Fibroblast of villous mesenchyme (primary cell): Measurements from ENCODE around the gene CYP3A4. TPM values are rescaled to one million over a fixed set of nuclear protein-coding genes. Genes with fewer than 3 reads are reported as not detected.
A peak's percentile ranks its signal among the peaks of the same experiment; 100 is the strongest.

Experiments used
- DNase-seq: peaks from one replicate; pipeline ENCODE4 v3.0.0-alpha.2; 2010; ENCODE audit warnings: low read depth
- H3K4me3 ChIP-seq: 2 replicates; pipeline ENCODE4 v1.5.1; 2011; ENCODE audit warnings: low read depth, mild to moderate bottlenecking, low read length
- CTCF ChIP-seq: IDR thresholded peaks from 2 replicates; pipeline ENCODE4 v1.5.1; 2012; ENCODE audit warnings: low read depth, mild to moderate bottlenecking, low read length; ENCODE audit not compliant: insufficient read depth
- total RNA-seq: library from RNA; depleted of rRNA; stranded (reverse); fragments of >200 nt; gene quantifications from 2 replicates; pipeline ENCODE4 v1.2.3, GENCODE V29; 2012

The CYP3A4 gene
- total RNA-seq, 1 donor = not detected

GRCh38 chr7:99720800-99721595 lies 63.0 kb downstream of the CYP3A4 start:
- TF ChIP-seq CTCF = no peak
- H3K4me3 ChIP-seq = no peak overlapping the region
- DNase-seq = no peak

GRCh38 chr7:99719996-99720769 lies 63.8 kb downstream of the CYP3A4 start:
- no peak for TF ChIP-seq CTCF
- H3K4me3 ChIP-seq = no peak overlapping the region
- no peak for DNase-seq

GRCh38 chr7:99713995-99714570 lies 69.9 kb downstream of the CYP3A4 start:
- TF ChIP-seq CTCF = no peak
- H3K4me3 ChIP-seq = no peak overlapping the region
- DNase-seq = no peak

GRCh38 chr7:99709838-99710578 lies 74.0 kb downstream of the CYP3A4 start:
- no peak for DNase-seq
- H3K4me3 ChIP-seq = no peak overlapping the region
- TF ChIP-seq CTCF = no peak

GRCh38 chr7:99709260-99709659 lies 74.7 kb downstream of the CYP3A4 start:
- no peak for DNase-seq
- no peak for TF ChIP-seq CTCF
- no peak overlapping the region for H3K4me3 ChIP-seq

GRCh38 chr7:99707096-99707495 lies 76.9 kb downstream of the CYP3A4 start:
- no peak for TF ChIP-seq CTCF
- DNase-seq = peak; percentile 1
- no peak overlapping the region for H3K4me3 ChIP-seq
